HG02943 (cell line): ENCODE measurements around the gene GNG8.

ENCODE experiments used
- ATAC-seq: cut with Tn5 transposase; IDR thresholded peaks from one replicate; pipeline ENCODE4 v1.9.1; 2021; ENCODE audit warnings: mild to moderate bottlenecking, low read depth, moderate library complexity; ENCODE audit not compliant: unreplicated experiment

The GNG8 gene

DNA sequence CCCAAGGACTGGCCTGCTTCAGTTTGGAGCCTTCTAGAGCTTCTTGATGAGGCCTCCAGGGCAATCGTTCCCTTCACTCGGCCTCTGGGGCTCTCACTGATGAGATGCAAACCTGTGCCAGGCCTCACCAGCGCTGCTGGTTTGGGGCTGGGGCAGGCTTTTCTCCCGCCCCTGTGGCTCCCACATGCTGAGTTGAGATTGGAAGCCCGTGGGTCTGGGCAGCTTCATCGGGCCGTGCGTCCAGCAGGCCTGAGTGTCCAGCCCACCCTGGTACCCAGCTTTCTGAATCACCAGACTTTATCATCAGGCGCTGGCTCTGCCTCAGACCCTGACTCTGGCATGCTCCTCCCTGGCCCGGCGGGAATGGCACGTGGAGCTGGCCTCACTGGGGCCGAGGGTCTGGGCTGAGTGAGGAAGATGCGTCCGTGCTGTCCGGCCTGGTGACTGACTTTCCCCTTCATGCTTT lies 30.6 kb downstream of the GNG8 start:
- ATAC-seq = no peak

- no peak for ATAC-seq
These were observed 31.1 kb downstream of the GNG8 start for GRCh38 chr19:46604781-46605355.

DNA sequence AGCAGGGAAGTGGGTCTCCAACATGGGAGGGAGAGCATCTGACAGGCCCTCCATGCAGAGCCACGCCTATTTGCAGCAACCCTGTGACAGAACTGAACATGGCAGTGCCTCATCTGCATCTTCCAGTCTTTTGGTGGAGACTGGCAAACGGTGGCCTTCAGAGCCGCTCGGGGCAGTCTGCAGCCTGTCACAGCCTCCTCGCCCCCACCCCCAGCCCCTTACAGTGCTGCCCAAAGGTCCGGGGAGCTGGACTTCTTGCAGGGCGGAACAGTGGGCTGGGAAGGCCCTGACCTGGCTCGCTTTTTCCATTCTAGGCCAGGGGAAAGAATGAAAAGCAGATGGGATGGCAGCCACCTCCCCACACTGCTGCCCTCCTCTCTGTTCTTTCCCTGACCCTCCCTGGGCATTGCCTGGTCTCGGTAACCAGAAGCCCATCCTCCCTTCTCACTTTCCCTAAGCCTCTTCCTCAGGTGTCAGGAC lies 32.2 kb downstream of the GNG8 start:
- no peak for ATAC-seq

DNA sequence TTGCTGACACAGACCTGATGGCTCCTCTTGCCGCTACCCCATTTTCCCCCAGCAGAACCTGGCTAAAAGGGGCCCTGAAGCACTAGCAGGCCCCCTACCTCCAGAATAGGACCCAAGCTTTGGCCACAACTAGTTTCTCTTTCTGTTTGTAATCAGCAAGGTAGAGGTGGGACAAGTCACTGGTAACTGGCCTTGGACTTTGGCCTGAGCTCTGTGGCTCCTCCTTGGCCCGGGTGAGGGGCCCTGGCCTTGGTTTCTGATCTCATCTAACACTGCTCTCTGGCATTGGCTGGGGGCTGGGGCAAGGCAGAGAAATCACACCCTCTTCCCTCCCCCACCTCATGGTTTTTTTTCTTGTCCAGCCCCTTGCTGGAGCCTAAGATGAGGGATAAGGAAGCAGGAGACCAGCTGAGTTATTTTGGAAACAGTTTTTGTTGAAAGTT lies 32.8 kb downstream of the GNG8 start:
- no peak for ATAC-seq

DNA sequence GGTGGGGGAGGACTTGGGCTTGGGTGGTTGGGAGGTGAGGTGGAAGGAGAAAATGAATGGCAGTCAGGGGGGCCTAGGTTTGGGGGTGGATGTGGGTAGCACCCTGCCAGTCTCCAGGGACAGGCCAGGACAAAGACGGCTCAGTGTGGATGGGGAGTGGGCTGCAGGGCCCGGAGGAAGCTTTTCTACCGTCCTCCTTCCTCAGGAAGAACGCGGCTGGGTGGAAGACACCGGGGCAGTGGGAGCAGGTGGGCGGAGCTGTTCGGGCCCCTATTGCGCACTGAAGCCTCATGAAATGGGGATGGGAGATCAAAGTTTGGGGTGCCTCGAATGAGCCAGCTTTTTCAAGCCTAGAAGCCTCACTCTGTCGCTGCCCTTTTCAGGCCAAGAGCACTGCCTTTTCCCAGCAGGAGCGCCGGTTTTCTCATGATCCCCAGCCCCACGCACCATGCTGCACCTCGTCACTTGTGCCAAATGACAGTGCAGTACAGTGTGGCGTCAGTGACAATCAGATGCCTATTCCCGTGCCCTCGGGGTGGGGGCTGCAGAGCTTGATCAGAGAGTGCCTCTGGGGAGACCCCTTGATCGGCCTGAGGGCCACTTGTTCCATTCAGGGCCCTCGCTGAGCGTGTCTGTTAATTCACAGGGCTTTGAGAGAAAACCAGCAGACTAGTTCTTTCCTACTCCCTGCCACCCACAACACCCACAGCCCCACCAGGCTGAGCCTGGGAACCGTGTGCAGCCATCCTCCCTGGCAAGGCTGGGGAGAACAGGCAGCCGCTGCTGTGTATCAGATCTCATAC lies 33.4 kb downstream of the GNG8 start:
- ATAC-seq = no peak

- ATAC-seq = no peak
These were observed 34.4 kb downstream of the GNG8 start, which contains the start of gene CALM3 for GRCh38 chr19:46601318-46602224. CALM3 (plus strand) TSS chr19:46601330; CDS start chr19:46601435, 105 bp downstream.

DNA sequence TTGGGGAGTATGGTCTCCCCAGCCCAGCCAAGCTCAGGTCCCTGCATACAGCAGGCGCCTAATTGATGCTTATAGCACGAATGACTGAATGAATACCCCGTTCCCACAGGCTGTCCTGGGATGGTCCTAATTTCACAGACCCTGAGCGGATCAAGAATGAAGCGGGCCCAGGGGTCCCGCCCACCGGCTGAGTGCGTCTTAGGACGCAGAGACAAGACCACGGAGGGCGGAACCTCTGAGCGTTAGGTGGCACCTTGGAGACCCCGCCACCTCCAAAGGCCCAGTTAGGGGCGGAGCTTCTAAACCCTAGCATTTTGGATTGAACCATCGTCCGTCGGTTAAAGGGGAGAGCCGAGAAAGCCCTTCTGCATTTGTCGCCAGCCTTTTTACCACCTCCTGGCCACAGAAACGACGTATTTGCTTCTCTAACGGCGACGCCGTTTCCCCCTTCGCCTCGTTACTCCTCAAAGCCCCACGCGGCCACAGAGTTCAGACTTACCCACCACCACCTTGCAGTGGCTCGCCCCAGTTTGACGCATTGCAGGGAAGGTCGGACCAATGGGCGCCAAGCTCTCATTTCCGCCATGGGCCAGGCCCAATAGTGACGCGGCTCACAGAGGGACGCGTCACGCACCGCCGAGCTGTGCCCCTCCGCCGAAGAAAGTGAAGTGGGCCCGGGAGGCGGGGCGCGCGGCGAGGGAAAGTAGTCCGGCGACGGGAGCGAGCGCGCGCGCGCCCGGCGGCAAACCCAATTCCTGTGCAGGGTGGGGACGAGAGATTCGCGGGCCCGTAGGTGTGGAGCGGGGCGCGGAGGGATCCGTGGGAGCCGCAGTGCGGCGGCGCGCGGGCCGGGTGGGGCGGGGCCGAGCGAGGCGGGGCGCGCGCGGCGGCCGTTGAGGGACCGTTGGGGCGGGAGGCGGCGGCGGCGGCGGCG lies 35.4 kb downstream of the GNG8 start:
- peak; percentile 77 for ATAC-seq

DNA sequence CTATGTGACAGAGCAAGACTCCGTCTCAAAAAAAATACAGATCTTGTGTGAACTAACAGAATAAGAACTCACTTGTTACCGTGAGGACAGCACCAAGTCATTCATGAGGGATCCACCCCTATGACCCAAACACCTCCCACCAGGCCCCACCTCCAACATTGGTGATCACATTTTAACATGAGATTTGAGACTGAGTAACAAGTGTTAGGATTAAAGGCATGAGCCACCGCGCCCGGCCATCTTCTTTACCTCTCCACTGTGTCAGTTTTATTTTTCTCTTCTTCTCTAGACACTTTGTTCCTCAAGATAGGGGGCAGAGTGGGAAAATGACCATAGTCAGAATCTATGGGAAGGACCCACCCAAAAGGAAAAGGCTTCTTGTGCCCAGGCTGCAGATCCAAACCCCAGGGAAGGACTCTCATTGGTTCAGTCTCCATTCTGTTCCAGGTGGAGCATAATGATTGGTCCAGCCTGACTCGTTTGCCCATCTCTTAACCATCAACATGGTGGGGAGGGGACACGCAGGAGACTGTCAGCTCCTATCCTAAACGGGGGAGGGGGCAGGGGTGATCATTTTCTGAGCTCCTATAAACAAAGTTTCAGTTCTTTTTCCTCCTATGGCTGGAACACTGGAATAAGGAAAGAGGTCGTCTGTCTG lies 36.2 kb downstream of the GNG8 start:
- ATAC-seq = no peak

- no peak for ATAC-seq
These were observed 37.6 kb downstream of the GNG8 start for GRCh38 chr19:46598372-46598917.

DNA sequence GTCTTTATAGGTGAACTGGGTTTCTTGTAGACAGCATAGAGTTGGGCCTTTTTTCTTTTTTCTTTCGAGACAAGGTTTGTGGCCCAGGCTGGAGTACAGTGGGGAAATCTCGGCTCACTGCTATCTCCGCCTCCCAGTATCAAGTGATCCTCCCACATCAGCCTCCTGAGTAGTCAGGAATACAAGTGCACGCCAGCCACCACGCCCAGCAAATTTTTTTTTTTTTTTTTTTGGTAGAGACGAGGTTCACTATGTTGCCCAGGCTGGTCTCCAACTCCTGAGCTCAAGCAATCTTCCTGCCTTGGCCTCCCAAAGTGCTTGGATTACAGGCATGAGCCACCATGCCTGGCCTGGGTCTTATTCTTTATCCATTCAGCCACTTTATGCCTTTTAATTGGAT lies 40.0 kb downstream of the GNG8 start:
- no peak for ATAC-seq

DNA sequence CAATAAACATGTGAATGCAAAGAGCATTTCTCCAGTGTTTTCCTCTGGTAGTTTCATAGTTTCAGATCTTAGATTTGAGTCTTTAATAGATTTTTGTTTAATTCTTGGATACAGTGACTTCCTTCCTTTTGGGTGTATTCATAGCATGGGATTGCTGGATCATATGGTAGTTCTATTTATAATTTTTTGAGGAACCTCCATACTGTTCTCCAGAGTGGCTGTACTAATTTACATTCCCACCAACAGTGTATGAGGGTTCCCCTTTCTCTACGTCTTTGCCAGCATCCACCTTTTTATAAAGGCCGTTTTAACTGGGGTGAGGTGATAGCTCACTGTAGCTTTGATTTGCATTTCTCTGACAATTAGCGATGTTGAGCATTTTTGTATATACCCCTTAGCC lies 44.1 kb downstream of the GNG8 start:
- ATAC-seq = no peak

- ATAC-seq = no peak
These were observed 44.7 kb downstream of the GNG8 start for GRCh38 chr19:46591254-46591653.

GRCh38 chr19:46587861-46588260 lies 48.1 kb downstream of the GNG8 start:
- ATAC-seq = no peak

DNA sequence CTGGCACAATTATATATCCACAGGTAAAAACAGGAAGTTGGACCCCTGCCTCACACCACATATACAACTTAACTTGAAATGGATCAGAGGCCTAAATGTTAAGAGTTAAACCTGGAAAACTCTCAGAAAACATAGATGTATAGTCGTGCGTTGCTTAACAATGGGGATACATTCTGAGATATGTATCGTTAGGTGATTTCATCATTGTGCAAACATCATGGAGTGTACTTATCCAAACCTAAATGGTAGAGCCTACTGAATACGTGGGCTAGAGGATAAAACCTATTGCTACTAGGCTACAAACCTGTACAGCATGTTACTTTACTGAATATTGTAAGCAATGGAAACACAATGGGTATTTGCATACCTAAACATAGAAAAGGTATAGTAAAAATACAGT lies 49.7 kb downstream of the GNG8 start:
- no peak for ATAC-seq

GRCh38 chr19:46585539-46585938 lies 50.5 kb downstream of the GNG8 start:
- ATAC-seq = no peak
